ENCODE measurements around the gene AKAP1. TPM values are rescaled to one million over a fixed set of nuclear protein-coding genes. Genes with fewer than 3 reads are reported as not detected.

Gene AKAP1
- total and polyA plus RNA-seq, 2 donors (not counting 1 experiment from before 2014, with no cell fraction given) = 20.1 to 26.6 TPM

GRCh38 chr17:57170866-57171265 lies 85.8 kb downstream of the AKAP1 start:
- H3K9me3 Mint-ChIP-seq (ENCODE audit: insufficient read depth) = peaks cover 5% of the 10 kb centered on the region
- DNase-seq (no peak), ATAC-seq (ENCODE audit: low read depth) (no peak)
- Histone ChIP-seq H3K27me3 (replicated peaks in 1 of 4; ENCODE audit: control extremely low read depth in 1 of 4, control insufficient read depth in 3 of 4, insufficient read depth in 4 of 4, low read length in 3 of 4) (peaks cover 0 to 6% (median 0%) of the 10 kb centered on the region in 4 experiments), H3K27ac (ENCODE audit: low read length in 2 of 2) (no peak overlapping the region), H2AFZ (ENCODE audit: insufficient read depth, low read depth, low read length, poor library complexity, severe bottlenecking) (no peak overlapping the region), H3K4me2 (replicated peaks; ENCODE audit: low read depth, low read length, poor library complexity, severe bottlenecking) (no peak overlapping the region), H3K9me3 (ENCODE audit: control extremely low read depth in 1 of 3, control insufficient read depth in 2 of 3, insufficient read depth in 1 of 3, low read length in 2 of 3) (peaks cover 0 to 7% (median 0%) of the 10 kb centered on the region in 3 donors), H3K36me3 (replicated peaks in 1 of 2; ENCODE audit: control extremely low read depth in 1 of 2, control insufficient read depth in 1 of 2, extremely low read depth in 1 of 2, insufficient read depth in 2 of 2, low read length in 1 of 2) (no peaks in the 10 kb centered on the region), H4K20me1 (ENCODE audit: control insufficient read depth, insufficient read depth, low read length, poor library complexity, severe bottlenecking) (no peaks in the 10 kb centered on the region), H3K79me2 (ENCODE audit: control insufficient read depth, insufficient read depth, low read length) (no peaks in the 10 kb centered on the region), H3K4me1 (ENCODE audit: control insufficient read depth in 2 of 2, insufficient read depth in 2 of 2, low read length in 2 of 2) (no peaks in the 10 kb centered on the region), H3K4me3 (ENCODE audit: control extremely low read depth in 1 of 5, extremely low read depth in 1 of 5, insufficient read depth in 1 of 5, low read depth in 2 of 5, low read length in 4 of 5) (no peak overlapping the region), H3K9ac (ENCODE audit: low read length) (no peak overlapping the region)
- peaks cover 62% of the 10 kb centered on the region for H3K27me3 Mint-ChIP-seq
- no peak overlapping the region for H3K4me3 Mint-ChIP-seq
- H3K27ac Mint-ChIP-seq = no peak overlapping the region
- intact Hi-C loops (cut with micrococcal nuclease) = no loop called here
- CTCF ChIA-PET = no interaction called here
- no peaks in the 10 kb centered on the region for H3K4me1 Mint-ChIP-seq
- POLR2A ChIA-PET = no interaction called here
- WGBS (ENCODE audit: insufficient coverage) = 73% methylated on average over 4 of the region's 4 CpGs
- TF ChIP-seq CTCF (IDR thresholded peaks at IDR 0.05) (no peak), EZH2 (IDR thresholded peaks at IDR 0.05; ENCODE audit: borderline replicate concordance, insufficient read depth, low read depth, low read length, poor library complexity, severe bottlenecking) (no peak)

Other genes with a start within 250 kb of the AKAP1 start
- 87.4 and 92.4 TPM in 2 replicates for gene TRIM25, start 171.2 kb upstream of the AKAP1 start, total RNA-seq
- gene TRIM25, start 171.2 kb upstream of the AKAP1 start, polyA plus RNA-seq = 32.6 and 38.5 TPM in 2 replicates
- 19.8 and 22.9 TPM in 2 replicates for gene COIL, start 124.2 kb upstream of the AKAP1 start, total RNA-seq
- gene COIL, start 124.2 kb upstream of the AKAP1 start, polyA plus RNA-seq = 3.7 and 6.9 TPM in 2 replicates
- gene SCPEP1, start 107.1 kb upstream of the AKAP1 start, total RNA-seq = 66.6 and 66.9 TPM in 2 replicates
- gene SCPEP1, start 107.1 kb upstream of the AKAP1 start, polyA plus RNA-seq = 121 and 134 TPM in 2 replicates
- 196 and 222 TPM in 2 replicates for gene MSI2, start 171.3 kb downstream of the AKAP1 start, total RNA-seq
- 16.1 and 25.8 TPM in 2 replicates for gene MSI2, start 171.3 kb downstream of the AKAP1 start, polyA plus RNA-seq

Measured in B cell (primary cell).